HG02798 (cell line): ENCODE data around the gene TGFBI.

ENCODE experiments used
- ATAC-seq: cut with Tn5 transposase; IDR thresholded peaks from one replicate; pipeline ENCODE4 v1.9.1; 2021; ENCODE audit warnings: mild to moderate bottlenecking; ENCODE audit not compliant: unreplicated experiment, poor library complexity

TGFBI gene

DNA sequence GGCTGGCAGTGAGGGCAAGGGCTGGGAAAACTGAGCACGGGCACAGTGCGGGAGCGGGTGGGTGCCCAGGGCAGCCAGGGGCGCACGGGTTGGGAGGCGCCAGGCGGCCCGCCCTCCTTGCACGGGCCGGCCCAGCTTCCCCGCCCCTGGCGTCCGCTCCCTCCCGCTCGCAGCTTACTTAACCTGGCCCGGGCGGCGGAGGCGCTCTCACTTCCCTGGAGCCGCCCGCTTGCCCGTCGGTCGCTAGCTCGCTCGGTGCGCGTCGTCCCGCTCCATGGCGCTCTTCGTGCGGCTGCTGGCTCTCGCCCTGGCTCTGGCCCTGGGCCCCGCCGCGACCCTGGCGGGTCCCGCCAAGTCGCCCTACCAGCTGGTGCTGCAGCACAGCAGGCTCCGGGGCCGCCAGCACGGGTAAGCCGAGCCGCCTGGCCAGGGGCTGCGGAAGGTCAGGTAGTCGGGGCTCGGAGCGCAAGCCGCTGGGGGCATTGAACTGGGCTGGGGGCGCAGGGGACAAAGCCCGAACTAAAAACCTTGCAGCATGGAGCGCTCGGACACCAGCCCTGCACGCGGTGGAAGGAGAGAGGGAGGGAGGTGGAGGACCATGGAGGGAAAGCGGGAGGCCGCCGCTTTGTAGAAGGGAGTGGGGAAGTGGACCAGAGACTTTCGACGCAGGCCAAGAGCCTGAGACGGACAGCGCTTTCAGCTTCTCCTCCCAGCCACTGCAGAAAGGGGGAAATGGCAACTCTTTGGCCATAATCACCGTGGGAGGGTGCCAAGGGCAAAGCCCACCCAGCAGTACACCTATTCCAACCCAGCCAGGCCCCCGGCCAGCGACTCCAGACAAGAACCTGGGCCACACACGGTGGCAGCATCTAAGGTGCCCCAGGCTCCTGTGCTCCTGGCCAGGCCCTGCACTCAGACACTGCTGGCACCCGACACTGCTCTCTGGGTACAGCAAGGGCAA lies at the start of gene TGFBI:
Gene TGFBI, plus strand, starts transcription at position 207 of the 961 bp plus-strand sequence. Its CDS starts 68 bp downstream, at position 275.
- no peak for ATAC-seq

DNA sequence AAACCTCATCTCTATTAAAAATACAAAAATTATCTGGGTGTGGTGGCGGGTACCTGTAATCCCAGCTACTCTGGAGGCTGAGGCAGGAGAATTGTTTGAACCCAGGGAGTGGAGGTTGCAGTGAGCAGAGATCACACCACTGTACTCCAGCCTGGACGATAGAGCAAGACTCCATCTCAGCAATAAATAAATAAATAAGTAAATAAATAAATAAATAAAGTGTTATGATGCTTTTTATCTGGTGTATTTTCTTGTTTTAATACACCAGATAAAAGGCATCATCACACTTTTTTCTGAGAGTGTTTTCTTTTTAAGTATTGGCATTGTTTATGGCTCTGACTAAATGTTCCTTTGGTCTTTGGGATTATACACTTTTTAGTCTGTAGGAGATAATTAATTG lies 49.8 kb upstream of the TGFBI start:
- ATAC-seq = no peak

DNA sequence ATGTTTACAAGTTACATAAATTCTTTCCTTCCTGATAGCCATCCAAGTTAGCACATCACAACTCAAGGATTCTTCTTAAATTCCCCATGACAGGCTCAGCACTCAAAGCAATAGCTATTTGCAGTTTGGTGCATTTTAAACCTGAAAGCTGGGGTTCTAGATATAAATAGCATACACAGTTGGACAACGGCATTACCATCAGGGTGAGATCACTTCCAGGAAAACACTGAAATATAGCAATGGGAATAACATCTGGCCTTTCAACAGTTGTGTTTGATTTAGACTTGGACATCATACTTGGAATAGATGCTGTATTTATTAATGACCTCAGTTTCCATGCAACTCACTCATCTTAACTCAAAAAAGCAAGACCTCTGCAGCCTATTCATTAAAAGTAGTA lies 49.3 kb upstream of the TGFBI start:
- ATAC-seq = no peak

GRCh38 chr5:135980620-135981019 lies 48.2 kb upstream of the TGFBI start:
- no peak for ATAC-seq

DNA sequence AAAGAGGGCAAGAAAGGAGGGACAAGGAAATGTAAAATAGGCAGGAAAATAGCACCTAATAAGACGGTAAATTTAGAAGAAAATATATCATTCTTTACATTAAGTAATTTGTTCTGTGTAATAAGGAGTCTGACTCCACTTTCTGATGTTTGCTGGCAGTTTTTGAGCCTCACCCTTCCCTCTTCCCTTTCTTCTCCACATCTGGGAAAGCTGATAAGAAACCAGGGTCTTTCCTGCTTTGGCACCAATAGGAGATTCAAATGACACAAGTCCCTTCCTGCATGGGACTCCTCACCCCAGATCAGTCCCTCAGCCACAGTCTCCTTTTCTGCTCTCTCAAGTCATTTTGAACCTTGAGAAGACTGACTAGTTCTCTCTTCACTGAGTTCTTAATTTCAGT lies 42.8 kb upstream of the TGFBI start:
- ATAC-seq = no peak

- ATAC-seq = no peak
Observed at GRCh38 chr5:135986401-135986800, 42.4 kb upstream of the TGFBI start.

DNA sequence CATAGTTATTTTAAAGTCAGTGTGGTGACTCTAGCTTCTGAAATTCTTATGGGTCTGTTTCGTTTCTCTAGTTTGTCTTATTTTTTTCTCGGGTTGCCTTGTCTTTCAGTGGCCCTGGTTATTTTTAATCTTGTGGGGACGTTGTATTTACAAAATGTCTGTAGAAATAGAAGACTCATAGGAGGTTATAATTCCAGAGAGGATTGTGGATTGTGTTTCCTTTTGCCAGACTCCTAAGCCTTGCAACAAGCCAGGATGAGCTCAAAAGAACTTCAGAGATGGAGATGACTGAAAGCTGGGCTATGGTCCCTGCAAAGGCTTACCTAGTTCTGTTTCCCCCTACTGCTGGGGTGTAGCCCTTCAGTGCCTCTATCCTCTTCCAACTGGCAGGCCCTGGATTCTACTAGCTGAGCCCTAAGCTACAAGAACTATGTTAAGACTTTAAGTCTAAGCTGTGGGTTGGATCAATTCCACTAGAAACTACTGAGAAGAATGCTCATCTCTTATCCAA lies 41.8 kb upstream of the TGFBI start:
- no peak for ATAC-seq

- ATAC-seq = no peak
Observed at GRCh38 chr5:135988546-135988945, 40.2 kb upstream of the TGFBI start.

DNA sequence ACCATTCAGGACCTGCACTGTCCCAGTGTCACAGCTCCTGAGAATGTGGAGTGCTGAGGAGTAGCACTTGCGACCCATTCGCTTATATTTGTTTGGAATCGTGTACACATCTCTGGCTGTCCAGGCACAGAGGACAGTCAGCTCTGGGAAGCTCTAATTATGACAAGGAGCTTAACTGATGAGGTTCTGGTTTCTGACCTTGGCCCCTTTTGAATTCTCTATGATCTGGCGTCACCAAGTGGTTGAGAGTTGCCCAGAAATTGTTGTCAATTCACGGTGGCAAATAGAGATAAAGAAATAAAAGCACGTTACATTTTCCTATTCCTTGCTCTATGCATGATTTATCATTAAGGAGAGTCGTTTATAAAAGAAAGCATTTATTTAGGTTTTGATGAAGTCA lies 39.1 kb upstream of the TGFBI start:
- no peak for ATAC-seq

DNA sequence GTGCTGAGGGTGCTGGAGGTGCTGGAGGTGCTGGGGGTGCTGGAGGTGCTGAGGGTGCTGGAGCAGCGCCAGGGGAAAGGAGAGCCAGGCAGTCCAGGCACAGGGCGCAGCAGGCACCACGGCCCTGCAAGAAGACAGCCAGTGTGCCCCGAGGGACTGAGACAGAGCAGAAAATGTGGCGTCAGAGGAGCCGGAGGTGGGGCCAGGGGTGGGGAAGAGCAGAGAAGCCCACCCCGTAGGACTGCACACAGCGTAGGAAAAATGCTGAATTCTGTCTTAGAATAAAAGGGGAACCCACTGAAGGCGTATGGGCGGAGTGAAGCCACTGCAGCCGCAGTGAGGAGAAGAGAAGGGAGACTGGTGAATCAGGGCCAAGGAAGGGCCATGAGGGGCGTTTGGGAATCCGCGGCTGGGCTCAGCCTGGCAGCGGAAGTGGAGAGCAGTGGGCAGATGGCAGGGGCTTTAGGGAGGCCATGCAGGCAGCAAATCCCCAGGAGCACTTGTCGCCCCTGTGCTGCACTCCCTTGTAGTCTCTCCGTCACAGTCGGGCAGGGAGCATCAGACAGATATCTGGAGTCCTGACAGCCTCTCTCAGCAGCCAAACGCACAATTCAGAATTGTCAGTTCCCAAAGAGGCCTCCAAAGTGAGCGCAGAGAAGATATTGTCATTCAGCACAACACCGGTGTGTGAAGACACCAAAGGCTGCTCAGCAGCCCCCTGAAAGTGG lies 38.1 kb upstream of the TGFBI start:
- ATAC-seq = no peak

- no peak for ATAC-seq
Observed at GRCh38 chr5:135991429-135991828, 37.4 kb upstream of the TGFBI start.

DNA sequence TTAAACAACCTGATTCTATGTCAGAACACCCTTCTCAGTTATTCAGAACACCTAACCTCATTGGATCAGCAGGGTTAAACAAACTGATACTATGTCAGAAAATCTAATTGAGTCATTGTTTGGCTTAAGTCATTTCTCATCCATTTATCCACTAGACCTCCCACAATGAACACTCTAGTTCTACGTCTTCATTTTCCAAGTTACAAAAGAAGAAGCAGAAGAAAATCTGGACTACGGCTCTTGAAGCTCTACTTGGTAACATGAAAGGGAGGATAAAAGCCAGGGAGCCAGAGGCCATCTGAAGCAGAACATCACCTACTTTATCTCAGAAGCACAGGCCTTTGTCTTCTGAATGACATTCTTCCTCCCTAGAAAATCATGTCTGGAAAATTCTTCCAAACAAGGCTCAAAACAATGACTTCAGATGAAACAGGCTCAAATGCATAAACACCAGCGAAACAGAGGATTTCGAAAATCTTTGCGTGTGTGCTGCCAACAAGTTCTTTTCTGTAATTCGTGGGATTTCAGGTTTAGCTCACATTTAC lies 35.4 kb upstream of the TGFBI start:
- no peak for ATAC-seq

DNA sequence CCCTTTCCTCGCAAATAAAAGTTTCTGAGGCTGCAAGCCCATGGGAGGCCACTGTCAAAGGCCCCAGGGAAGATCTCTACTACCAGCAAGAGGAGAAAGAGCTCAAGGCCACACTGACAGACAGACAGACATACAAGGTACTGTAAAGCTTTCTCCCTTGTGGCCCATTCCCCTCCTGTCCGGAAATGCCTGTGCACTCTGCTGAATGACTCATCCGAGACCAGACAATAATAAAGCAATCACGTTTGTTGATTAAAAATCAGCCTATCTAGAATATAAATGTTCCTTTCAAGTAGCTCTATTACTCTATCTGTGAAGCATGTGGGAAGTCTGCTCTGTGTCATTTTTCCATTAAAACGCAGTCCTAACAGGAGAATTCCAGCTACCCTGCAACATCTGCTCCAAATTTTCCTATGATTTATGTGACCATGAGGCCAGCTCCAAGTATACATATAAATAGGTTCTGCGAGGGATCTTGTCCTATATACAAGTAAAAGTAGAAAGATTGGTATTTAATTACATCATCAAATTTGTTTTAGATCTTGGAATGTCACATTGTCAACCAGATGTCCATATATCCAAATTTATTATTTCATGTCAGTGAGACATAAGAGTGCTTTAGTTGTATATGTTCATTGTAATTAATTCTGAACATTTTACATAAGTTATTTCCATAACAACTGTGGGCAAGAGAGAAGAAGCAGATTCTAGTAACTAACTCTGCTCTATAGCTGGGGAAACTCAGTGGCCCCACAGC lies 34.7 kb upstream of the TGFBI start:
- ATAC-seq = no peak

DNA sequence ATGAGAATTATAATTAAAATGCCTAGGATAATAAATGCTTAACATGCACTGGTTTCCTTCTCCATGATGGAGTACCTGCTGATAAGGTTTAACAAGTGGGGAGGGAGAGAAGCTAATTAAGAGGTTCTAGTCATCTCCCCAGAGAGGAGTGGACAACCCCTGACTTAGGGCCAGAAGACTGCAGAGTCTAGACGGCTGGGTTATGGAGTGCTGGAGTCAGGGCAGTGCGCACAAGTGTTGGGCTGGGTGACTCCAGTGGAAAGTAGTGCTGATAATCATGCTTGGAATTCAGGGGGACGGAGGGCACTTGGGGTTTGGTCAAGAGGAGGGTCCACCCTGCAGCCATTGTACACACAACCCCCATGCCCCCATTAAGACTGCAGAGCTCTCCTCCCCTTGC lies 32.8 kb upstream of the TGFBI start:
- no peak for ATAC-seq

DNA sequence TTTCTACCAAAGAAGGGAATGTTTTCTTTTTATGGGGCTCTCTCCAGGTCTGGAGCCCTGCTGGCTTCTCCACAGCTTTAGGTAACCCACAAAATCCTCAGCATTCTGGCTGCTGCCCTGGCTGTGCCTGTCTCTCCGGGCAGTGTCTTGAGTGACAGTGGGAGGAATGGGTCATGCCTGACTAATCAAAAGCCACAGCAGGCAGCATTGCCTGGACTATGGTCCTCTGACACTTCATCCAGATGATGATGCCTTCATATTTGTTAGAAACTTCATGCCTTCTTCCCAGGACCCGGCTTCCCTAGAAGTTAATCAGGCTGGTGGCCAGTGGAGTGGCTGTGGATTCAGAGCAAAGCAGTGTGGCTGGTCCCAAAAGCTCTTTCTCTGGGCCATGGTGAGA lies 32.2 kb upstream of the TGFBI start:
- ATAC-seq = no peak

- ATAC-seq = no peak
Observed at GRCh38 chr5:135997673-135998335, 31.0 kb upstream of the TGFBI start.

- no peak for ATAC-seq
Observed at GRCh38 chr5:135998889-135999288, 29.9 kb upstream of the TGFBI start.

DNA sequence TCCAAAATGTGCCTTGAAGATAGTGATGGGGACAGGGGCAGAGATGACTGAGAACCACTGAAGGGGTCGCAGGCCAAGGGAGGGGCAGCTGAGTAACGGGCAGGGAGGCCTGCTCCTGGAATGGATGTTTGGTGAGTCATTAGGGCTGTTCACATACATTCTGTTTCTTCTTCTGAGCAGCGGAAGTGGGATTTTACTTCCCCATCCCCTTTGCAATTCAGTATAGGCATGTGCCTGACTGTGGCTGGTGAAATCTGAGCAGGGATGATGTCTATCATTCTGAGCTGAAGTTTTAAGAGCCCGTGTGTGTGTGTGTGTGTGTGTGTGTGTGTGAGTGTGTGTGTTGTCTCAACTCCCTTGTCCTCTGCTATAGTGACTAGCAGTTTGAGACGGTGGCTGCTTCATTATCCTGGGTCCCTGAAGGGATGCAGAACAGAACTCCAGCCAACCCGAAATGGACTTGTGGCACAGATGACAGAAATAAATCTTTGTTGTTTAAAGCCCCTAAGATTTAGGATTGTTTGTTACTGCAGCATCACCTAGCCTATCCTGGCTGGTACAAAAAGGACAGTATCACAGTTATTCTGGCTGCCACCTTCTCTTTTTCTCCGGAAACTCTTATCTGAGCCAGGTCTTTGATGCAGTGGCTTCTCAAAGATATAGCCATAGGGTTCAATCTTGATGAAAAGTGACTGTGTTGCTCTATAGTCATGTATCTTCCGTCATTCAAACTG lies 29.2 kb upstream of the TGFBI start:
- ATAC-seq = no peak

GRCh38 chr5:136000147-136000546 lies 28.6 kb upstream of the TGFBI start:
- no peak for ATAC-seq
